SH-SY5Y (cell line): ENCODE measurements around the gene BRD7.

ENCODE experiments used
- GATA2 ChIP-seq: IDR thresholded peaks from 2 replicates; pipeline ENCODE4 v1.6.1; 2011; ENCODE audit warnings: mild to moderate bottlenecking, low read depth, low read length
- GATA3 ChIP-seq: IDR thresholded peaks from 2 replicates; pipeline ENCODE4 v1.6.1; 2011; ENCODE audit warnings: low read depth, mild to moderate bottlenecking, low read length, moderate library complexity

DNA sequence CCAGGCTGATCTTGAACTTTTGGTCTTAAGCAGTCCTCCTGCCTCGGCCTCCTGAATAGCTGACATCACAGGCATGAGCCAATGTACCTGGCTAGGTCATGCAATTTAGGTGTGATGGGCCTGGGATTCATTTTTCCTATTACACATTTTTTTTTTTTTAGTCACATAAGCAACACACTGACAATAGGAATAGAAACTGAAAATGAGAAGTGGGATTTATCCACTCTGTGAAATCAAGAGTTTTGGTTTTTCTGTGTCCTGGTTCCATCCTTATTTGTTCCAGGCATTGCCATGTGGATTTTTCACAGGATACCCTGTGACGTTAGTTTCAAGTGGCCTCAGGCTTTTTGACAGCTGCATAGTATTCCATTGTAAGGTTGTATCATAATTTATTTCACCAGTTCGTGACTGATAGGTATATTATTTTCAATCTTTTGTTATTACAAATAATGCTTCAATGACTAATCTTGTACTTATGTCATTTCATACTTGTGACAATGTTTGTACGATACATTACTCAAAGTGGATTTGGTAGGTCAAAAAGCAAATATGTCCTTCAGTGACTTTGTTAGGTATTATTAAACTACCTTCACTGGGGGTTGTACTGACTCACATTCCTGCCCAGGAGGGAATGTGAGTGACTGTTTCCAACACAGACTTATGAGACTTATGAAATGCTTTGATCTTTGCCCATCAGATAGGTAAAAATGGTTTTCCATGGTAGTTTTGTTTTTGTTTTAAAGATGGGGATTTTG is 91.8 kb downstream of the BRD7 start:
- TF ChIP-seq GATA3, result no peak
- TF ChIP-seq GATA2, result no peak
